GM12801 (cell line): ENCODE measurements around the gene LIN54.

Experiments
- CTCF ChIP-seq: IDR thresholded peaks from one replicate; pipeline ENCODE4 v1.5.1; 2011; ENCODE audit warnings: control low read depth; ENCODE audit not compliant: insufficient read length; ENCODE audit errors: extremely low read depth

The LIN54 gene

GRCh38 chr4:82900411-82901182 lies 110.0 kb downstream of the LIN54 start, which contains the start of gene THAP9:
Gene THAP9 (plus strand): TSS chr4:82900735. CDS start chr4:82900803, 68 bp downstream.
- TF ChIP-seq CTCF = no peak

- no peak for TF ChIP-seq CTCF
Measured at GRCh38 chr4:82900066-82900410, 110.6 kb downstream of the LIN54 start.

DNA sequence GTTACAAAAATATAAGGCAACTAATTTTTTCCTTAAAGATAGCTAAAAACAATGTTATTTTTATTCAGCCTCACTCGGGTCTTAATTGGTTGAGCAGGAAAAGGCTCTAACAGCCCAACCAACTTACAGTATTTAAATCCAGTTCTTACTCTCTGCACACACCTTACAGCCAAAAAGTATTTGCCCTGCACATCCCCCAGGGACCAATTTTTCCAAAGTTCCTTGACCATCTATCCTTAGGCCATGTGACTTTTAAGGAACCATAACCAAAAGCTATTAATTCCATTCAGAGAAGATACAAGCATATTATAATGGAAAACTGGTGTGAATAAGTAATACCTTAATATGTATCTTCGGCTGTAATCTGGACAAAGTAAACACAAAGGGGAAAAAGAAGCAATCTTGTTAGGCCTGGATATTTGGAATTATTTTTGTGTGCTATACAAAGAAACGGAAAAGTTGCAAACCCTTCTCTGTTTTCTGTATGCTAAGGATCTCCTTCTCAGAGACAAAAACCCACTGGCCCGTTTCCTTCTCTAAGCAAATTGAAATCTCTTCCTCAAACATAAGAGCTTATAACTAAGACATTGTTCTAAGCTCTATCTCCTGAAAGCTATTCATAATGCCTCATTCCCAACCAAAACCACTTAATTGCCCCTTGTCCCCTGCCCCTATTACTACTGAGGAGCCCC lies 111.1 kb downstream of the LIN54 start:
- TF ChIP-seq CTCF = no peak

- no peak for TF ChIP-seq CTCF
Measured at GRCh38 chr4:82898322-82899243, 112.0 kb downstream of the LIN54 start.

- no peak for TF ChIP-seq CTCF
Measured at GRCh38 chr4:82896755-82897154, 113.9 kb downstream of the LIN54 start.

DNA sequence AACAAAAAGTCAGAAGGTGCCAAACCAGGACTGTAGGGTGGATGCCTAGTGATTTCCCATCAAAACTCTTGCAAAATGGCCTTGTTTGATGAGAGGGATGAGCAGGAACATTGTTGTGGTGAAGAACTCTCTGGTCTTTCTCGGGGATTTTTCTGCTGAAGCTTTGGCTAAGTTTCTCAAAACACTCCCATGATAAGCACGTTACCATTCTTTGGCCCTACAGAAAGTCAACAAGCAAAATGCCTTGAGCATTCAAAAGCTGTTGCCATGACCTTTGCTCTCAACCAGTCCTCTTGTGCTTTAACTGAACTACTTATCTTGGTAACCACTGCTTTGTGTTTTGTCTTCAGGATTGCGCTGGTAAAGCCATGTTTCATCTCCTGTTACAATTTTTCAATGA lies 116.7 kb downstream of the LIN54 start:
- no peak for TF ChIP-seq CTCF

GRCh38 chr4:82892467-82892802 lies 118.2 kb downstream of the LIN54 start:
- TF ChIP-seq CTCF = no peak
